HG03025 (cell line): ENCODE measurements around the gene MKLN1.

Experiments
- ATAC-seq: cut with Tn5 transposase; IDR thresholded peaks from one replicate; pipeline ENCODE4 v1.9.1; 2021; ENCODE audit warnings: mild to moderate bottlenecking, moderate library complexity; ENCODE audit not compliant: unreplicated experiment, low FRiP score

The MKLN1 gene

DNA sequence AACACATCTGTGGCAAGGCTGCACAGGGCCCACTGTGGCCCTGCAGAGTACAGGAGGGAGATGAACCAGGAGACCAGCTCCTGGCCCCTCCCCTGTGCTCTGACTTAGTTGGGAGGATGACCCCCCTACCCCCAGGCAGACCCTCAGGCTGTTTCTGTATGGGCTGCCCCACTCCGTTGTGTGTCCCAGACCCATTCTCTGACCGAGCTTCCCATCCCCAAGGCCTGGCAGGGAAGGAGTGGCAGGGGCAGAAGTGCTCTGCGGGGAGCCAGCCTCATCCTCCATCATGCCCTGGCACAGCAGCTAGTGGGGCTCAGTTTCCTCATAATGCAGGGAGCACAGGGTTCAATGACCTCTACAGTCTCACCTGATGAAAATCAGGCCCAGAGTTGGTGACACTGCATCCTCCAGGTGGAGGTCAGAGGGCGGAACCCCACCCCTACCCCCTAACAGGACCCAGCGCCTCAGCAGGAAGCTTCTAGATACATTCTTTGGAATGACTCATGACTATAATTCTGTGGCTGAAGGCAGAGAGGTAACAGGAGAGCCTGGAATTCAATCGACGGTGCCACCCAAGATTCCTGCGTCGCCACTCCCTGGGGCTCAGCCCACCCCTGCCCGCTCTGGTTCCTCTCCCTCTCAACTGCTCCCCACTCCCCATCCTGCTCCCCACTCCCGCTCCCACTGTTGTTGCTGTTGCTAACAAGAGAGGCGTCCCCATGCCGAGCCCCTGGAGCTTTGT lies 210.6 kb downstream of the MKLN1 start:
- no peak for ATAC-seq

DNA sequence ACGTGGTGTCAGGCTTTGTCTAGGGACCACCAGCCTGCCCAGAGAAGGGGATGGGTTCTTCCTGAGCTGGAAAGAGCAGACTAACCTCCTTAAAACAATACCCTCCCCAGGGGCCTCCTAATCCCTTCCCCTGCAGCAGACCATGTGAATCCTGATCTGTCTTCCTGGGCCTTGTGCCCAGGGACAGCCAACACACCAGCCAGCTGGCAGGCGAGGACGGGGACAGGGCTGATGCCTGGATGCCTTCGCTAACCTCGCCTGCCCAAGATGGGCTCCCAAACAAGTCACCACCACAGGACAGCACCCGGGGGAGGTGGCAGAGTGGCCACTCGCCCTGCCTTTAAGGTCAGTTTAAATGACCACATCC lies 211.1 kb downstream of the MKLN1 start:
- no peak for ATAC-seq

DNA sequence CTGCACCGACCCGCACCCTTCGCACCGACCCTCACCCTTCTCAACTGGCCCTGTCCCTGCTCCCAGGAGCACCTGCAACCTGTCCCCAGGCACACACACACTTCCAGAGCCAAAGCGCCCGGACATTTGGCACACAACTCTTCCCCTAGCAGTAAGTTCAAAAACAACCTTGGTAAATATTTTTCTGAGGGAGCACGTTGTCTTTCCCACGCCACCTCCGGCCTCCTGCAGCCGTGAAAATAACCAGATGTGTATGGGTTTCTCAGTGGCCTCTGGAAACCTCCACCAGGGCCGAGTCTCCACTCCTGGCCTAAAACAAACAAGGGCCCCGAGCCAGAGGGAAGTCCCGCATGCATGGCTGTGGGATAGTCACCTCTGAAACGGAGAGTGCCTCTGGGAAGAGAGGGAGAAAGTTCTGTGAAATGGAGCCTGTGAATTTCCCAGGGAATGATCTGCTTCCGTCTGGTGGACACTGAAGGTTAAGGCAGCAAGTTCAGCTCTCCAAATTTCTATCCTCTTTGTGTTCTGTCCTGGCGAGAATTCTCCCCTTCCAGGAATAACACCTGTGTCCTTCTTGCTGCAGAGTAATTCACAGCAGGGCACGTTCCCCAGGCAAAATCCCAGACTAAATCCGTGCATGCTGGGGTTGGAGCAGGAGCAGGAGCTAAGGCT lies 213.0 kb downstream of the MKLN1 start:
- no peak for ATAC-seq

DNA sequence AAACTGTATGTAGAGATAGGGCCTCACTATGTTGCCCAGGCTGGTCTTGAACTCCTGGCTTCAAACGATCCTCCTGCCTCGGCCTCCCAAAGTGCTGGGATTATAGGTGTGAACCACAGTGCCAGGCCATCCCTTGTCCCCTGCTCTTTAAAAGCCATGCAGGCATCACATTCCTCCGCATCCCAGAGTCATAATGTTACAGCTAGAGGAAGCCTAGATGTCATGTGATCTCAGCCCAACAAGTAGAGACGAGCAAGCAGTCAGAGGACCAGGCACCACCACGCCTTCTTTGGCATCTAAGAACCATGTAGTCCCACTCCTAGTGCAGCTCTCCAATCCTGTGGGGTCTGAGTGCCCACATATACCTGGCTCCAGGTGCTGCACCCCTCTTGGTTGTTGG lies 215.6 kb downstream of the MKLN1 start:
- no peak for ATAC-seq

DNA sequence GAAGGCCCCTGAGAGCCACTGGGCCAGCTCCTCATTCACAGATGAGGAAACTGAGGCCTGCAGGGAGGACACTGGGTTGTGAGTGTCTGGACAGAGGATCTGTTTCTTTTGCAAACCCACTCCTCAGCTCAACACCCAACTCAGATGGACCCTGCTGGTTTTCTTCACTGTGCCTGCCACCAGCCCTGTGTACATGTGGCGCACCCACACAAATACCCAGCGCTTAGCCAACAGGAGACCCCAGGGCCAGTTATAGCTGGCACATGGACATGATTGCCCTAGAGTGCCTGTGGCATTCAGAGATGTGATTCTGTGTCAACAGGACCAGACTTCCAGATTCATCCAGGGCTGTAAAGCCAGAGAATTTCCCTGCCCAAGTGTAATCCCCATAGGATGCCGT lies 216.3 kb downstream of the MKLN1 start:
- ATAC-seq: no peak

DNA sequence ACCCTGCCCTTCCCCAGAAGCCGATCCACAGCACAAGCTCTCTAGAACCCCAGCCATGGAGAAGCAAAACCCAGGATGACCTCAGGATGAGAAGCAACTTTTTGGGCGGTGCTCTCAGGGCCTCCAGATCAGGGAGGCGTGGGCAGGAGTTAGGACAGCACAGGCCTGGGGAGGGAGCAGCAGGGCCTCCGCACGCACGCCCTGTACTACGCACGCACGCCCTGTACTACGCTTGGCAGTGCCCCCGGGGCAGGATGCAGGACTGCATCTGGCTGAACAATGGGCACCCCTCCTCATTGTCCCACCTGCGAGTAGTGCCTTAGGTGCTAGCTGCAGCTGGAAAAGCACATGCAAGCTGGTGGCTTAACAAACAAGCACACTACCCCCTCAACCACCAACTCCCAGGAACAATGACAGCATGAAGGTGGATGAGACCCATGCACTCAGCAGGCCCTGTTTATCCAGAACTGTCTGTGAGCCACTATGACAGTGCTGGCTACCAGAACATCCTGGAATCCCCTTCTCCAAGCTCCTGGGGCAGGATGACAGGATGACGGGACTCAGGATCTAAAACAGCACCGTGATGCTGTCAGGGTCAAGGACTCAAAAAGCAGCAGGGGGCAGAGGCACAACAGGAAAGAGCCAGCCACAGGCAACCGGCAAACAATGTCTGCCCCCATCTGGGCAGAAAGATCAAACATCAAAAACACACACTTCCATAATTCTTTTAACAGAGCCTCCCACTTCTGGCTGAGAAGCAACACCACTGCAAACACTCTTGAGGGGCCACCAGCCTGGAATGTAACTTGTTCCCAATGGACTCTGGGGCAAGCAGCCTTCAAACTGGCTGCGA lies 217.0 kb downstream of the MKLN1 start:
- no peak for ATAC-seq

DNA sequence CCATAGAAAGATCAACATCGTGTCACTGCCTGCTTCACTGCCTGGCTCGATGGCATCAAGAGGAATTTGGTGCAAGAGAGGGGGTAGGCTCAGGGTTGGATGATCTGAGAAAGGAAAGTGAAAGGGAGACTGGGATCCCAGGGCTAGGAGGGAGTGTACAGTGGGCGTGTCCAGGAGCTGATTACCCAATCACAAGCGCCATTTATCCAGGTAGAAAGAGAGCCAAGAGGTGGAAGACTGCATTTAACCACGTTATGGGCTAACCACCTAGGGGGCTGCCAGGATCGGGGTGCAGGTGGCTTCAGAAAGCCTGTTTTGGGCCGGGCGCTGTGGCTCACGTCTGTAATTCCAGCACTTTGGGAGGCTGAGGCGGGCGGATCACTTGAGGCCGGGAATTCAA lies 218.4 kb downstream of the MKLN1 start:
- ATAC-seq: no peak
